IPS DF 19.7 (cell line): ENCODE measurements around the gene PRSS36.
A peak's percentile ranks its signal among the peaks of the same experiment; 100 is the strongest.
"Not testable (repeated sequence)": the region's sequence is repeated elsewhere in the genome, so short reads cannot be mapped to it uniquely, and the experiment has no call there.

ENCODE experiments used
- DNase-seq: peaks from one replicate; pipeline ENCODE4 v3.0.0-alpha.2; 2013; ENCODE audit warnings: low read depth, low spot score

The PRSS36 gene

DNA sequence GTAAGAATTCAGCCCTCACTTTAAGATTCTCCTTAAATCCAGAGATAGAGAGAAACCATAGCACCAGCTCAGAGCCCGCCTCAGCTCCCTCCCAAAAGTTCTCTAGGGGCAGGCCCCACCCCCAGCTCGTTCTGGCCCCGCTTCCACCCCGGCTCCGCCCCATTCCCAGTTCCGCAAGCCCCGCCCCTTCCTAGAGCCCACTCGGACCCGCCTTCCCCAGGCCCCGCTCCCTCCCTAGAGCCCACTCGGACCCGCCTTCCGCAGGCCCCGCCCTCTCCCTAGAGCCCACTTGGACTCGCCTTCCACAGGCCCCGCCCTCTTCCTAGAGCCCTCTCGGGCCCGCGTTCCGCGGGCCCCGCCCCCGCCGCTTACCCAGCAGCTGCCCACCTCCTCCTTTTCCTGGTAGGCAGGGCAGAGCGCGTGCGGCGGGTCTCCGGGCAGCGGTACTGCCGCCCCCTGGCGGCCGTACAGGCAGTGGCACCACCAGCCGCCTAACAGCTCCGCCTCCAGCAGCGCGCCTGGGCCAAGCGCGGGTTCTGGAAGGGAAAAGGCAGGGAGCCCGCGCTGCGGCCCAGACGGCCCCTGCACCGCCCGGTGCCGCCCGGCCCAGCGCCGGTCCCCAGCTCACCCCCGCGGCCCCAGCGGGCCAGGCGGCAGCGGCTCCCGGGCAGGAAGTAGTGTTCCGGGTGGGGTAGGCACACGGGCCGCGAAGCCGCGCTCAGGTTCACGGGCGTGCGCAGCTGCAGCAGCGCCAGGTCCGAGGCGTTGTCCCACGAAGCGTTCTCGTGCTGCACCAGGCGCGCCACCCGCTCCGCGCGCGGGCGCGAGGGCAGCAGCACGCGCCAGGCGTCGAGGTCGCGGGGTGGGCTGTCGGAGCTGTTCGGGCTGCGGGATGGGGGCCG lies 7.5 kb downstream of the PRSS36 start:
- peak; percentile 68 for DNase-seq

DNA sequence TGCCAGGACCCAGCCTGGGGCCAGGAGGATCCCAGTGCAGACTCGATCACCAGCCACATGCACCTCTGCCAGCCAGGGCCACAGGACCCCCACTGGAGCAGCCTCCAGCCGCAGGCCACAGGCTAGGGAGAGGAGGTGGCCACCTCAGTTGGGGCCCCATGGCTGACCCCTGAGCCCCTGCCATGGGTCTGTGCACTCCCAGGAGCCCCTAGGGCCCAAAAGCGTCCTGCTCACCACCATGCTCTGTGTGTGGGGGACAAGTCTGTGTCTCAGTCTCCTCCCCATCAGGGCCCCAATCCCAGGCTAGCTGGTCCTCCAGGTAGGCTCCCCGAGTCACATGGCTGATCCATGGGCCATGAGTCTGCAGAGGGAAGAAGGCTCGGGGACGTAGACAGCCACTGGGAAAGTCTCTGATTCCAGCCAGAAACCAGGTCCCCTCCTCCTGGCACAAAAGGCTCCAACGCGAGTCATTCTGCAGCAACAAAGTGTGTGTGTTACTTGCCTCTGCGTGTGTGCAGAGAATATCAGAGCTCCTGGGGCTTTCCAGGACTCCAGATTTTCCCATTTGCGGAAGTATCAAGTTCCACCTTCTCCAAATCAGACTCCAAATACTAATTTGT lies 8.3 kb downstream of the PRSS36 start:
- no peak for DNase-seq

DNA sequence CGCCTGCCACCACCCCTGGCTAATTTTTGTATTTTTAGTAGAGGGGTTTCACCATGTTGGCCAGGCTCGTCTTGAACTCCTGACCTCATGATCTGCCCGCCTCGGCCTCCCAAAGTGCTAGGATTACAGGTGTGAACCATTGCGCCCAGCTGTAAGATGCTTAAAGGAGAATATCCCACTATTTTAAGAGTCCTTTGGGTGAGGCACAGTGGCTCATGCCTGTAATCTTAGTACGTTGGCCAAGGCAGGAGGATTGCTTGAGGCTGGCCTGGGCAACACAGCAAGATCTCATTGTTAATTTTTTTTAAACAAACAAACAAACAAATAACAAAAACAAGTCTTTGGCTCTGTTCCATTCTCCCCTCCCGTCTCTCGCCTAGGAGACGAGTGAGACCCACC lies 8.8 kb downstream of the PRSS36 start:
- not testable (repeated sequence) for DNase-seq

DNA sequence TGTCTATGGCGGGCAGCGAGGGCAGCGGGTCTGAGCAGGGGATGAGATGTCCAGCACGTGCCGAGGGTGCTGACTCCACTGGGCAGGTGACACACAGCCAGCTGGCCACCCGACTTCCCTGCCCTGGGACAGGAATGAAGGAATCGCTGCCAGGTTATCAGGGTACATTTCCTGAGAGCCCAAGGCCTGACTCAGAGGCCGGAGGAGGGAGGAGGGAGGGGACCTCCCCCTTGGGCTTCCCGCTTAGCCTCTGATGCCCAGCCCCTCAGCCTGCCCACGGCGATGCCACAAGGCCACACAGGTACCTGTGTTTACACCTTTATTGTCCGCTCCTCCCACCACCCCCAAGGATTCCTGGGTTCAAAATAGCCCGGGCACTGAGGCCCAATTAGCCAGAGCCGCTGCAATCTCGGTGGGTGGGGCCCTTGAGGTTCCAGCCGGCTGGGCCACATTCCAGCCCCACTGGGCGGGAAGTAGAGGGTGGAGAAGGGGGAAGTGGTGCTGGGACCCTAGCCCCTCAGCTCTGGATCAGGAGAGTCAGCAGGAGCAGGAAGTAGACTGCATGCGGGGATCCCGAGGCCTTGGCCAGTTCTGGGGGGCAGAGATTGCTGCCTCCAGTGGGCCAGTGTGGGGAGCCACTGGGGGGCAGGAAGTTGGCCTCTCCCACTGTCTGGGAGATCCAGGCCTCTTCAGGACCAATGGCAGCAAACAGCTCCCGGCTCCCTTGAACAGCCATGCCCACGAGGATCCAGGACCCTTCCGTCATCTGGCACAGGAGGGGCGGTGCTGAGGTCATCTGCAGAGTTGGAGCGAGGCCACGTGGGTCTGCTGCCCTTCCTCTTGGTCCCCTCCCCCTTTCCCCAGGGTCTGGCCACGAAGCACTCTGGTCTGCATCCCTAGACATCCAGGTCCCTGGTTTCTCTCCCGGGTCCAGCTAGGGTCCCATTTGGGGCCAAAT lies 11.0 kb downstream of the PRSS36 start:
- DNase-seq, result no peak

DNA sequence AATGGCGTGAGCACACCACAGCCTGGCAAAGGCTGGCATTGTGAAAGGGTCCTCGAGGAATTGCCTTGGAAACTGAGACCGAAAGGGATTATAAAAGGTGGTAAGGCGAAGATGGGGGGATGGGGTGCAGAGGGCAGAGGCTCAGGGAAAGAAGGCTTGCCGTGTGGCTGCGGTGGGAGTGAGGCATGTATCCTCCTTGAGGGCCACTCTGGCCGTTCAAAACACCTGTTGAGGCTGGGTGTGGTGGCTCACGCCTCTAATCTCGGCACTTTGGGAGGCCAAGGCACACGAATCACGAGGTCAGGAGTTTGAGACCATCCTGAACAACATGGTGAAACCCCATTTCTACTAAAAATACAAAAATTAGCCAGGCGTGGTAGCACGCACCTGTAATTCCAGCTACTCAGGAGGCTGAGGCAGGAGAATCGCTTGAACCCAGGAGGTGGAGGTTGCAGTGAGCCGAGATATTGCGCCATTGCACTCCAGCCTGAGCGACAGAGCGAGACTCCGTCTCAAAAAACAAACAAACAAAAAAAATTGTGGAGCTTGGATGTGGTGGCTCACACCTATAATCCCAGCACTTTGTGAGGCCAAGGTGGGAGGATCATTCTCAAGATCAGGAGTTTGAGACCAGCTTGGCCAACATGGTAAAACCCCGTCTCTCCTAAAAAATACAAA lies 12.9 kb downstream of the PRSS36 start:
- not testable (repeated sequence) for DNase-seq

DNA sequence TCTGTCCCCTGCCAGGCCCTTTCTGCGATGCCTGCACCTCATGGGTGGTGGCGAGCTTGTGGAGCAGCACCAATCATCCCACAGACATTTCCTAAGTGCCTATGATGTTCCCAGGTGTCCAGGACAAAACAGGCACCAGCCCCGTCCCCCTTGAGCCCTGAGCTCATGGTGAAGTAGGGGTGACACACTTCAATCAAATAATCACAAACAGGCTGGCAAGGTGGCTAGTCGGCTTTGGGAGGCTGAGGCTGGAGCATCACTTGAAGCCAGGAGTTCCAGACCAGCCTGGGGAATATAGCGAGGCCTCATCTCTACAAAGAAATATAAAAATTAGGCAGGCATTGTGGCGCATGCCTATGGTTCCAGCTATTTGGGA lies 13.6 kb downstream of the PRSS36 start:
- DNase-seq, result no peak

DNA sequence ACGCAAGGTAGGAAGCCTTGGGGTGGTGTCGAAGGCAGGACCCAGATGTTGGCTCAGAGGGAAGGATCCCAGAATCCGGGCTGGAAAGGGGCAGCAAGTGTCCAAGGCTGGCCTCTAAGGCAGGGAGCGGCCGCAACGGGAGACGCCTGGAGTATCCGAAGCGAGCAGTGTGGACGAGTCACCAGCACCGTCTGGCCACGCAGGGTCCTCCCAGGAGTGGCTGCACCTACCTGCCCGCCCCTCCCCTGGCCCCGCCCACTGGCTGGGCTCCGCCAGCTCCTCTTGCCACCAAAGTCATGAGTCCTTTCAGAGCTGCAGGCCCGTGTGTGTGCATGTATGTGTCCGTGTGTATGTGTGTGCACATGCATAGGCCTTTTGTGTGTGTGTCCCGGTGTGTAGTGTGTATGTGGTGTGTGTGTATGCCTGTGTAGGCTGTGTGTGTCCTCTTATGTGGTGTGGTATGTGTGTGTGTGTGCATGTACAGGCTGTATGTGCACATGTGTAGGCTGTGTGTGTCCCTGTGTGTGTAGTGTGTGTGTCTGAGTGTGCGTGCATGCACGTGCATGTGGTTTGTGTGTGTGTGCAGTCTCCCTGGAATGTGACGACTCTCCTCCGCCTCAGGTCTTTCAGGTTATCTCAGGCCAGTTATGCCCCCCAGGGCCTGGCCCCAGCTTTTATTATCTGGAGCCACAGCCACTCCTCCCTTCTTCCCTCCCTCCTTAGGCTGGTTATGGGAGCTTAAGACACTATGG lies 14.2 kb downstream of the PRSS36 start, which contains the start of gene PRSS8:
TSS of gene PRSS8 (minus strand) at position 193 of the 752 bp plus-strand sequence. CDS start 229 bp downstream, outside the sequence.
- no peak for DNase-seq

DNA sequence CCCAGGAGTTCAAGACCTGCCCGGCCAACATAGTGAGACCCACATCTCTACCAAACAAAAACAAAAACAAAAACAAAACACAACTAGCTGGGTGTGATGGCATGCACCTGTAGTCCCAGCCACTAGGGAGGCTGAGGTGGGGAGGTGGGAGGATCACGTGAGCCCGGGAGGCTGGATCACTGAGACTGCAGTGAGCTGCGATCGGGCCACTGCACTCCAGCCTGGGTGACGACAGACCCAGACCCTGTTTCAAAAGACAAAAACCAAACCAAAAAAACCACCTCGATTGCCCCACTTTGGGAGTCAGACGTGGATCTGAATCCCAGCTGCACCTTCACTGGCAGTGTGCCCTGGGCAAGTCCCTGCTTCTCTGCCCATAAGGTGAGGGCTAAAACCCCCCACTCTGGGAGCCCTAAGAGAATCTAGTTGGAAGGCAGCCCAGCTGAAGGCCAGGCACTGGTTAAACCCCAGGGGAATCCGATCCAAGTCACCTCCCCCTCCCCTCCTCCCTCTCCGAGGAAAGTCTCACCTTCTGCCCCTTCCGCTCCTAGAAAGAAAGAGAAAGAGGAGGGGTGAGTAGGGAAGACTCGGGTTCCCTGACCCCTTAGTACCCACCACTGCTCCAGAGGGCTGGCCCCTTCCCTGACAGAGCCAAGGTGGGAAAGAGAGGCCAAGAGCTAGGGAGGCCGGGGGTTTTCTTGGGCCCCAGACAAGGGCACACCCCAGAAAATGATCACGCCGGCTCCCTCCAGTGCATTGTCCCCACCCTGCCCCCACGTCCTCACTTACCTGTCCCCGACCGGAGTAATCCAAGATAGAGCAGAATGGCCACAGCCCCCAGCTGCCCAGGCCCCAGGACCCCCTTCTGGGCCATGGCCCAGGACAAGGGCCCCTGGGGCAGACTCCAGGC lies 15.0 kb downstream of the PRSS36 start:
- DNase-seq, result peak; percentile 56

DNA sequence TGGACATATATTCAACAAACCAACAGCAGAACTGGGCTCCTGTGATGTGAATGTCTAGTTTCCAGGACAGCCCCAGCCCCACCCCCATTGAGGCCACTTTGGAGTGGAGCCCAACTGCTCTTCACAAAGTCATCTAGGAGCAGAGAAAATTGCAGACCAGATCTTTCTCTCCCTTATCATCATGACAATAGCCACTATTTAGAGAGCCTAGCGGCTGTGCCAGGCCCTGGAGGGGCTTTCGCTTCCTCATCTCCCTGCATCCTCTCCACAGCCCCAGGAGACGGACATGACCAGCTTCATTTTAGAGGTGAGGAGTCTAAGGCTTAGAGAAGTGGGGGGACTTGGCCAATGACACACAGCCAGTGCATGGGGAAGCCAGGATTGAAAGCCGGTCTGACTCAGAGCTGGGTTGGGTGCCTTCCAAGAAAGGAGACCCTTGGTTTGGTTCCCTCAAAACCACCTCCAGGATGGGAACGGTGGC lies 15.7 kb downstream of the PRSS36 start:
- DNase-seq, result no peak

DNA sequence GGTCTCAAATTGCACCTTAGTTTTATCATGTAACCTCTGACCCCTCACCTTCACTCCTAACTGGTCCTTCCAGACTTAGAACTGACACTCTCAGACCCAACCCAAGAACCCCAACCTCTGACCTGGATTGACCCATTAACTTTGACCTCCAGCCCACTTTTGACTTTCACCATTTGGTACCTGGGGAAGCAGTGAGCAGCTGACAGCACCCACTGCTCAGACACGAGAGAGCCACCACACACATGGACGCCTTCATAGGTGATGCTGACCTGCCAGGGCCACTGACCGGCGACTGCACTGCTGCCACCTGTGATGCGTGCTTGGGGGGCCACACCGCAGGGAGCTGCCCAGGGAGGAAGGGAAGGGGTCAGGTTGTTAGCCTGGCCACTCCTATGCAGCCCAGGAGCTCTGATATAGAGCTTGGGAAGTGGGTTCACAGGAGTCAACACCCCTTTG lies 16.8 kb downstream of the PRSS36 start:
- DNase-seq, result no peak

DNA sequence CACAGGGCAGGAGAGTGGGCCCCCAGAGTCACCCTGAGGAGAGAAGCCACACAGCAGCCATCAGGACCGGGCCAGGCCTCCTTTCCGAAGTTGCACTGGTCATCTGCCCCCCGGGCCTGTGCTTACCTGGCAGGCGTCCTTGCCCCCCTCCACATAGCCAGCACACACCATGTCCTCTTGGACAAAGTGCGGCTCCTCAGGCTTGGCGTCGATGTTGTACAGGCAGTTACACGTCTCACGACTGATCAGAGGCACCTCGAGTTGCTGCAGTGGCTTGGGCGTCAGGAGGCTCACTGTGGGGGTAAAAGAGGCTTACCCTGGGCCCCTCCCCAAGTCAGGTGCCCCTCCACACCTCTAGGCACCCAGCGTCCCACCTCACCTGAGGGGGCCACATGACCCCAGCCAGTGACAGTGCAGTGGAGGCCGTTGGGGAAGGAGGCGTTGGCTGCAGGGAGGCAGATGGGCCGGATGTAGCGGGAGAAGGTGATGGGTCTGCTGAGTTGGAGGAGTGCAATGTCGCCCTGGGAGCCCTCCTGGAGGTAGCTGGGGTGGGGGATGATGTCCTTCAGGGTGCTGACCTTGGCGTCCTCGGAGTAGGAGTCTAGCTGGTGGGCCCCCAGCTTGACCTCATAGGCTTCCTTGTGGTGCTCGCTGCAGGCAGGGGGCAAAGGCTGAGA lies 17.4 kb downstream of the PRSS36 start:
- no peak for DNase-seq

DNA sequence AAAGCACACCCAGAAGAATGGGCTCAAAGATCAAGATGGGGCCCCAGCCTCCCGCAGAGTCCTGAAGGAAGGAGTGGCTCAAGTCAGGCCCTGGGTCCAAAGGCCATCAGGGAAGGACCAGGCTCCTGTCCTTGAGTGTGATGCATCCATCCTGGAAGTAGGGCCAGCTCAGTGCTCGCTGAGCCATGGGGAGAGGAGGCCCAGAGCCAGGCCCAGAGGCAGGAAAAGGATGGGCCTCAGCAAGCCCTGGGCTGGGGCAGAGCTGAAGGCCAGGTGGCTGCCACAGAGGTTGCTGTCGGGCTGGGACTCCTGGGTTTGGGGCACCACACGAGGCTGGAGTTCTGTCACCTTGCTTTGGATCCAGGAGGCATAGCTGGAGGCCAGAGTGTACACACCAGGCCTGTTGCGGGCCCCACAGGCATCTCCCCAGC lies 18.0 kb downstream of the PRSS36 start:
- no peak for DNase-seq

DNA sequence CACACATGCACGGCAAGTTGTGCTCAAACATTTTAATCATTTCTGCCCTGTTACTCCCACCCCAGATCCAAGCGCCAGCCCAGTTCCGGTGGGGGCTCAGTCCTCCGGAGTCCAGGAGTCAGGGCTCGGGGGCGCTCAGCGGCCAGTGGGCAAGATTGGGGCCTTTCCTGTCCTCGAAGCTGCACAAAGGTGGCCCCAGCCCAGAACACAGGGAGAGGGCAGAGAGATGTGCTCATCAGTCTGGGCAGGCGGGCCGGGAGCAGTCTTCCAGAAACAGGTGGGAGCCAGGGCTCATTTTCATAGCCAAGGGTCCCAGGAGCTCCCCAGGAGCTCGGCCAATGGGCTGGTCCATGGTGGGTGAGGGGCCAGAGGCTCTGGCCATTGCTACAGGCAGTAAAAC lies 18.4 kb downstream of the PRSS36 start:
- no peak for DNase-seq

DNA sequence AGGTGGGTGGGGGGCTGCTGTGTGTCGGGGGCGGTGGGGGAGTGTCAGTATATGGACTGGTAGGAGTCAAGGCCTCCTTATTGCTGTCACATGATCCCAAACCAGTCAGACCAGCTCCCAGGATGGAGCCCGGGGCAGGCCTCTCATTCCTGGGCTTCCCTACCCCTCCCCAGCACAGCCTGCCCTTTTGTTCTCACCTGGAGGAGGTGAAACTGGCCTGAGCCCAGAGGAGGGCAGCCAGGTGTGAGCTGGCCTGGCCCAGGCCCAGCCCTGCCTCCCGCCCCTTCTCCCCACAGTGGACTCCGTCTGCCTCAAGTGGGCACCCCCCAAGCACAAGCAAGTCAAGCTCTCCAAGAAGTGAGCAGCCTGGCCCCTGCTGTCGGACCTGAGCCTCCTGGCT lies 19.0 kb downstream of the PRSS36 start:
- DNase-seq, result peak; percentile 70

DNA sequence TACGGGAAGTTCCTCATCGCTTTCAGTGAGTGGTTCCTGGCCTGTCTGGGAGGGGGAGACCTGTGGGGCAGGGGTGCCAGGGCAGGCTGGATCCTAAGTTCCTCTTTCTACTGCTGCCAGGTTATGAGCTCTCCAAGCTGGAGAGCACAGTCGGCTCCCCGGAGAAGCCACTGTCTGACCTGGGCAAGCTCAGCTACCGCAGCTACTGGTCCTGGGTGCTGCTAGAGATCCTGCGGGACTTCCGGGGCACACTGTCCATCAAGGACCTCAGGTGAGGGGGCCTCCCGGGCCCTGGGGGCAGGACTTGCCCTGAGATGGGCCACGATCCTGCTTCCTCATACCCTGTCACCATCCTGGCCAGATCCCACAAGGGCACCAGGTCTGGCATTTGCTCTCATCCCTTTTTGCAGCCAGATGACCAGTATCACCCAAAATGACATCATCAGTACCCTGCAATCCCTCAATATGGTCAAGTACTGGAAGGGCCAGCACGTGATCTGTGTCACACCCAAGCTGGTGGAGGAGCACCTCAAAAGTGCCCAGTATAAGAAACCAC lies 19.5 kb downstream of the PRSS36 start:
- no peak for DNase-seq

DNA sequence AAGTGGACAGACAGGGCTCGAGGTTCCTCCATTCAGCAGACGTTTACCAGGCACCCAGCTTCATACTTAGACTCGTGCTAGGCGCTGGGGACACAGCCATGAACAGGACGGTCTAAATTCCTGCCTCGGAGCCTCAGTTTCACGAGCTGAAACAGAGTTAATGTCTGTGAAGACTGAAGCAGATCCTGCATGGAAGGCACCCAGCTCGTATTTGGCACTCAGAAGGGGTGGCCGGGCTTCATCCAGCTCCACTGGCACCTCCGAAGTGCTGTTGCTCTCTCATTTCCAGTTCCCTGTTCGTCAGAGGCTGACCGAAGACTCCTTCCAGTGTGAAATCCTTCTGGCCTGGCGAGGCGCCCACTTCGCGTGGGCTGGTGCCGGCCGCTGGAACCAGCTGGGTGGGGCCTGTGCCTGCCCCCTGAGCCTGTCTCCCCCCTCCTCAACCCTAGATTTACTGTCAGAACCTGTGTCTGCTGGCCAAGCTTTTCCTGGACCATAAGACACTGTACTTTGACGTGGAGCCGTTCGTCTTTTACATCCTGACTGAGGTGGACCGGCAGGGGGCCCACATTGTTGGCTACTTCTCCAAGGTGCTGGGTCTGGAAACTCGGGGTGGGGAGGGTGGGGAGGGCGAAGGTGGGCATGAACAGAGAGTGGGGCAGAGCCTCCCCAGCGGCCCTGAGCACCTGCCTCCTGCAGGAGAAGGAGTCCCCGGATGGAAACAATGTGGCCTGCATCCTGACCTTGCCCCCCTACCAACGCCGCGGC lies 20.1 kb downstream of the PRSS36 start:
- DNase-seq, result no peak

DNA sequence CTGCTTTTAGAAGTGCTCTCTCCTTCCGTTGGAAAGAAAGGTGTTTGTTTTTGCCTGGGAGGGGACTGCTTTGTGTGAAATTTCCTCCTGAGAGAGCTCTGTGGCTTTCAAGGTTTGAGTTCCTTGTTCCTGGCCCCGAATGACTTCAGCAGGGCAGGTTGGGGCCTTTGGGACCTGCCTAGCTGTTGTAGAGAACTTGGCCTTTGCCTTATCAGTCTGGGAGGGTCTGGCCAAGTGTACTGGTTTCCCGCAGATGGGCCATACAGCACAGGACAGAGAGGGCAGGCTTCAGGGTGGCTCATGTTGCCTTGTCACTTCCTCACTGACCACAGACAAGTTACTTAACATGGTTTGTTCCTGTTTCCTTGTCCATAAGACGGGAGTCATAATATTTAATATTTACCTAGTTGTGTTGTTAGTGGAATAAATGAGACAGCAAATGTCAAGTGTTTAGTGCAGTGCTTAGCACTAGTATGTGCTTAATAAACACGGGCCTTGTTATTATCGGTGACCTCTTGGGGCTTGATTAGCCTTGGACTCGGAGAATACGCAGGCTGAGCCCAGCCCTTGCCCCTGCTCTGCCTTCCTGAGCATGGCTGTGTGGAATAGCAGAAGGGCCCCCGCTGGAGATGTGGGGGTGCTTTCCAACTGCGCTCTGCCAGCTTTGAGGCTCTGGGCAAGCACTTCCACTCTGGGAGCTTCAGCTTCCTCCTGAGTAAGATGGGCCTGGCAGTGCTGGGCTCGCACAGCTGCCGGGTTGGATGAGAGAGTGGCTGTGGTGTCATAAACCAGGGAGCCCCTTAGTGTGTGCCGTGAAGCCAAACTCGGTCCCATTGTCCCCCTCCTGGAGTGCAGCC lies 20.9 kb downstream of the PRSS36 start:
- no peak for DNase-seq
